ENCODE results near the gene METTL22.

Gene METTL22

DNA sequence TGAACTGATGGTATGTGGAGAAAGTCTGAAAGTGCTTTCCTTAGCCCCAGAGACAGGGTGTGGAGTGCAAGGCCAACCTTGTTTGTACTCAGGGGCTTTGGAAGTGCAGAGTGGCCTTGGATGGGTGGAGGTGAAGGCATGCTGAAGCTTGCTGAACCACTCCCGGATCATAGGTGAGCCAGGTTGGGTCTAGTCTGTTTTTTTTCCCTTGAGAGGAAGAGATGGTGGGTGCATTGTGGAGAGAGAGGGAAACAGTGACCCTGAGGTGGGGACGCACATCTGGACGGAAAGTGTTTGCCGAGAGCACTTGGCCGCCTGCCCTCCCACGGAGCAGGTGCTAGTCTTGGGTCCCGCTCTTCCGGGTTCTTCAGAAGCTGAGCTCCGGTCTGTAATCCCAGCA is 65.4 kb downstream of the METTL22 start:
- no peak overlapping the region for H3K27ac ChIP-seq (replicated peaks; ENCODE audit: low read length)
- no peak overlapping the region for H3K9ac ChIP-seq (ENCODE audit: low read depth, low read length, poor library complexity)
- no peak overlapping the region for H3K23ac ChIP-seq (ENCODE audit: low read depth, low read length, poor library complexity)
- H4K8ac ChIP-seq (ENCODE audit: low read depth, low read length), result no peak overlapping the region
- no peak overlapping the region for H2BK120ac ChIP-seq (ENCODE audit: low read depth, low read length)
- DNase-seq (ENCODE audit: low spot score), result no peak
- no peak overlapping the region for H2AK5ac ChIP-seq (ENCODE audit: low read depth, low read length)
- peaks cover 7 to 12% of the 10 kb centered on the region in 2 donors for H3K4me1 ChIP-seq (ENCODE audit: control insufficient read depth in 2 of 2, insufficient read depth in 1 of 2, low read depth in 1 of 2, low read length in 2 of 2)
- H2BK15ac ChIP-seq (ENCODE audit: low read length), result no peak overlapping the region
- WGBS, 2 donors (ENCODE audit: extremely low coverage in 2 of 2, insufficient read length in 2 of 2, insufficient replicate concordance in 1 of 2), result no CpG with 5 or more reads among the region's 9 CpGs
- H3K4ac ChIP-seq (ENCODE audit: low read length), result no peak overlapping the region
- H2AFZ ChIP-seq (ENCODE audit: low read length), result no peak overlapping the region
- no peak overlapping the region for H2BK5ac ChIP-seq (ENCODE audit: low read length)
- no peak overlapping the region for H4K91ac ChIP-seq (ENCODE audit: low read depth, low read length, poor library complexity)
- H3K79me1 ChIP-seq (ENCODE audit: low read depth, low read length), result no peaks in the 10 kb centered on the region
- no peak overlapping the region for H3K4me2 ChIP-seq (ENCODE audit: insufficient read depth, low read length, poor library complexity, severe bottlenecking)
- H3K27me3 ChIP-seq (ENCODE audit: control insufficient read depth in 3 of 3, insufficient read depth in 3 of 3, low read depth in 1 of 3, low read length in 3 of 3), result peaks cover 0 to 26% (median 0%) of the 10 kb centered on the region in 3 experiments
- H3K14ac ChIP-seq (ENCODE audit: low read length), result no peak overlapping the region
- no peak overlapping the region for H2BK12ac ChIP-seq (ENCODE audit: low read length)
- H3K4me3 ChIP-seq (ENCODE audit: low read length in 2 of 2), result no peak overlapping the region
- no peaks in the 10 kb centered on the region for H3K36me3 ChIP-seq (replicated peaks in 1 of 2; ENCODE audit: control insufficient read depth in 2 of 2, insufficient read depth in 2 of 2, low read length in 2 of 2)
- H3K9me3 ChIP-seq (replicated peaks in 1 of 2; ENCODE audit: control insufficient read depth in 2 of 2, insufficient read depth in 1 of 2, low read depth in 1 of 2, low read length in 2 of 2), result peaks cover 7 to 15% of the 10 kb centered on the region in 2 donors
- no peak overlapping the region for H3K18ac ChIP-seq (ENCODE audit: low read length)

DNA sequence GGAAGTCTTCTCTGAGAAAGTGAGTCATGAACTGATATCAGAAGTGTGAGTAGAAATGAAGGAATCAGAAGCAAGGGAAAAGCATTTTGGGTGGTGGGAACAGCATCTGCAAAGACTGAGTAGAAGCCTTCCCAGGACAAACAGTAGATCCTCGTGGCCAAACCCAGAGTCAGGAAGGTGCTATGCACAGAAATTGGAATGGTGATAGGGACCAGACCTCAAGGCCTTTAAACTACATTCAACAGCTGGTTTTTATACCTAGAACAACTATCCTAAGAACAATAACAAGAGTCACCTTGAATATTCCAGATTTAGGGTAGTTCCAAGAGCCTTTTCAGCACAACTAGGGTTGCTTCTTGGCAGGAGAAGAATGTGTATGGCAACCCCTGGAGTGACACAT is 68.2 kb downstream of the METTL22 start:
- Histone ChIP-seq H3K36me3 (replicated peaks in 1 of 2; ENCODE audit: control insufficient read depth in 2 of 2, insufficient read depth in 2 of 2, low read length in 2 of 2) (no peaks in the 10 kb centered on the region), H3K9ac (ENCODE audit: low read depth, low read length, poor library complexity) (no peak overlapping the region), H2BK120ac (ENCODE audit: low read depth, low read length) (no peak overlapping the region), H3K4me2 (ENCODE audit: insufficient read depth, low read length, poor library complexity, severe bottlenecking) (no peak overlapping the region), H3K23ac (ENCODE audit: low read depth, low read length, poor library complexity) (no peak overlapping the region), H3K79me1 (ENCODE audit: low read depth, low read length) (no peaks in the 10 kb centered on the region), H3K4ac (ENCODE audit: low read length) (no peak overlapping the region), H2AFZ (ENCODE audit: low read length) (no peak overlapping the region), H3K4me1 (ENCODE audit: control insufficient read depth in 2 of 2, insufficient read depth in 1 of 2, low read depth in 1 of 2, low read length in 2 of 2) (peaks cover 7 to 15% of the 10 kb centered on the region in 2 donors), H2BK12ac (ENCODE audit: low read length) (no peak overlapping the region), H3K14ac (ENCODE audit: low read length) (no peak overlapping the region), H2BK15ac (ENCODE audit: low read length) (no peak overlapping the region), H3K9me3 (replicated peaks in 1 of 2; ENCODE audit: control insufficient read depth in 2 of 2, insufficient read depth in 1 of 2, low read depth in 1 of 2, low read length in 2 of 2) (peaks cover 7 to 15% of the 10 kb centered on the region in 2 donors), H3K27me3 (ENCODE audit: control insufficient read depth in 3 of 3, insufficient read depth in 3 of 3, low read depth in 1 of 3, low read length in 3 of 3) (peaks cover 0 to 16% (median 0%) of the 10 kb centered on the region in 3 experiments), H3K18ac (ENCODE audit: low read length) (no peak overlapping the region), H4K8ac (ENCODE audit: low read depth, low read length) (no peak overlapping the region), H3K4me3 (ENCODE audit: low read length in 2 of 2) (no peak overlapping the region), H4K91ac (ENCODE audit: low read depth, low read length, poor library complexity) (no peak overlapping the region), H3K27ac (replicated peaks; ENCODE audit: low read length) (no peak overlapping the region), H2BK5ac (ENCODE audit: low read length) (no peak overlapping the region), H2AK5ac (ENCODE audit: low read depth, low read length) (no peak overlapping the region)
- no CpG with 5 or more reads among the region's 1 CpG for WGBS, 2 donors (ENCODE audit: extremely low coverage in 2 of 2, insufficient read length in 2 of 2, insufficient replicate concordance in 1 of 2)
- DNase-seq (ENCODE audit: low spot score), result no peak

DNA sequence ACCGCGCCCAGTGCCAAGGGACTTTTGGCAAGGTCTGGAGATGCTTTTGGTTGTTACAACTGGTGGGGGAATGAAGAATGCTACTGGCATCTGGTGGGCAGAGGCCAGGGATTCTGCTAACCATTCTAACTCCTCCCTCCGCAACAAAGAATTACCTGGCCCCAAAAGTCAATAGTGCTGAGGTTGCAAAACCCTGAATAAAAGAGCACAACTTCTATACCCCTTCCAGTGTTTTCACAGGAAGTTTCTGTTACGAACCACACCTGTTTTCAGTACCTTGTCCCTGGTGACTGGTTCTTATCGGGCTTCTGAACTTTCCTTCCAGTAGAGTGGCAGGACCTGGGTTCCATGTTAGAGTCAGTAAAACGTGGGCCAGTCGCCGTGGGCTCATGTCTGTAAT is 70.2 kb downstream of the METTL22 start:
- Histone ChIP-seq H2BK15ac (ENCODE audit: low read length) (no peak overlapping the region), H4K91ac (ENCODE audit: low read depth, low read length, poor library complexity) (no peak overlapping the region), H4K8ac (ENCODE audit: low read depth, low read length) (no peak overlapping the region), H2BK12ac (ENCODE audit: low read length) (no peak overlapping the region), H3K27ac (replicated peaks; ENCODE audit: low read length) (no peak overlapping the region), H3K23ac (ENCODE audit: low read depth, low read length, poor library complexity) (no peak overlapping the region), H3K79me1 (ENCODE audit: low read depth, low read length) (no peaks in the 10 kb centered on the region), H3K4me1 (ENCODE audit: control insufficient read depth in 2 of 2, insufficient read depth in 1 of 2, low read depth in 1 of 2, low read length in 2 of 2) (peaks cover 0 to 13% of the 10 kb centered on the region in 2 donors), H3K27me3 (ENCODE audit: control insufficient read depth in 3 of 3, insufficient read depth in 3 of 3, low read depth in 1 of 3, low read length in 3 of 3) (peaks cover 0 to 9% (median 0%) of the 10 kb centered on the region in 3 experiments), H3K4me2 (ENCODE audit: insufficient read depth, low read length, poor library complexity, severe bottlenecking) (no peak overlapping the region), H2AK5ac (ENCODE audit: low read depth, low read length) (no peak overlapping the region), H2BK5ac (ENCODE audit: low read length) (no peak overlapping the region), H2AFZ (ENCODE audit: low read length) (no peak overlapping the region), H3K9me3 (replicated peaks in 1 of 2; ENCODE audit: control insufficient read depth in 2 of 2, insufficient read depth in 1 of 2, low read depth in 1 of 2, low read length in 2 of 2) (peaks cover 7 to 15% of the 10 kb centered on the region in 2 donors), H3K18ac (ENCODE audit: low read length) (no peak overlapping the region), H2BK120ac (ENCODE audit: low read depth, low read length) (no peak overlapping the region), H3K9ac (ENCODE audit: low read depth, low read length, poor library complexity) (no peak overlapping the region), H3K4ac (ENCODE audit: low read length) (no peak overlapping the region), H3K36me3 (replicated peaks in 1 of 2; ENCODE audit: control insufficient read depth in 2 of 2, insufficient read depth in 2 of 2, low read length in 2 of 2) (no peaks in the 10 kb centered on the region), H3K4me3 (ENCODE audit: low read length in 2 of 2) (no peak overlapping the region), H3K14ac (ENCODE audit: low read length) (no peak overlapping the region)
- no CpG with 5 or more reads among the region's 8 CpGs for WGBS, 2 donors (ENCODE audit: extremely low coverage in 2 of 2, insufficient read length in 2 of 2, insufficient replicate concordance in 1 of 2)
- DNase-seq (ENCODE audit: low spot score), result no peak

DNA sequence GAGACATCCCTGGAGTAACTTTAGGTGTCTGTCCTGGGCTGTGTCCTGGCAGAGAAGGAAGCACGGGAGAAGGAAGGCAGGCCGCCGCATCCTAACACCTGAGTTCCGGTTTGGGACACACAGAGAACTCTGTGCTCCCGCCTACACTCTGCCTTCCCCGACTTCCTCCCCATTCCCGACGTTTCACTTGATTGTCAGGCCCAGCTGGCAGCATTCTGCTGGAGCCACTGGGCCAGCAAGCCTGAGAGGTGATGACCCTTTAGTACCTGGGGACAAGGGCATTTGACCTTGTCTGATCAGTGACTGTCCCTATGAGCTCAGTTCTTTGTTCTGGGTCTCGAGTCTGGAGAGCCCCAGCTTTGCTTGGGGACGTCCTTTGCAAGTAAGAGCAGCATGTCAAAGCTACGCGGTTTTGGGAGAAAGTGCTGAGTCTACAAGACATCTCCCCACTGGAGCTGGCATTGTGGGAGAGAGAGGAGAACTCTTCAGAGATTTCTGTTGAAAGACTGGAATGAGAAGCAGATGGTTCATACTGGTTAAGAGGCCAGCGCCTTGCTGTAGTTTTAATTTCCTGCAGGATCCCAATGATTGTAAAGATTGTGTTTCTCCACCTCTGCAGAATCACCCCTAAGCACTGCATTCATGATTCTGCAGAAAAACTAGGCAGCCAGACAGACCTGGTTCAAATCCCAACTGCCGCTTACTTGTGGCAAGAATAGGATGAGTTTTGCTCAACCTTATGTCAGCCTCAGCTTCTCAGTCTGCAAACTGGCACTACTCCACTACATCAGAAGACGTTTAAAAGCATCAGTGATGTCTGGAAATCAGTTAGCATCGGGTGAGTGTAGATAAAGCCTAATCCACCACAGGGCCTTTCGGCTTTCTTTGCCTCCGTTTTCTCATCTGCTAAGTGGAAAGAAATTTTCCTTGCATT is 73.6 kb downstream of the METTL22 start:
- Histone ChIP-seq H3K79me1 (ENCODE audit: low read depth, low read length) (no peaks in the 10 kb centered on the region), H3K23ac (ENCODE audit: low read depth, low read length, poor library complexity) (no peak overlapping the region), H3K36me3 (replicated peaks in 1 of 2; ENCODE audit: control insufficient read depth in 2 of 2, insufficient read depth in 2 of 2, low read length in 2 of 2) (no peaks in the 10 kb centered on the region), H3K9ac (ENCODE audit: low read depth, low read length, poor library complexity) (no peak overlapping the region), H3K18ac (ENCODE audit: low read length) (no peak overlapping the region), H2AK5ac (ENCODE audit: low read depth, low read length) (no peak overlapping the region), H3K4ac (ENCODE audit: low read length) (no peak overlapping the region), H3K4me3 (ENCODE audit: low read length in 2 of 2) (no peak overlapping the region), H3K9me3 (replicated peaks in 1 of 2; ENCODE audit: control insufficient read depth in 2 of 2, insufficient read depth in 1 of 2, low read depth in 1 of 2, low read length in 2 of 2) (peaks cover 0 to 5% of the 10 kb centered on the region in 2 donors), H3K27ac (replicated peaks; ENCODE audit: low read length) (no peak overlapping the region), H4K91ac (ENCODE audit: low read depth, low read length, poor library complexity) (no peak overlapping the region), H3K14ac (ENCODE audit: low read length) (no peak overlapping the region), H2BK15ac (ENCODE audit: low read length) (no peak overlapping the region), H3K4me1 (ENCODE audit: control insufficient read depth in 2 of 2, insufficient read depth in 1 of 2, low read depth in 1 of 2, low read length in 2 of 2) (peaks cover 0 to 12% of the 10 kb centered on the region in 2 donors), H3K4me2 (ENCODE audit: insufficient read depth, low read length, poor library complexity, severe bottlenecking) (no peak overlapping the region), H4K8ac (ENCODE audit: low read depth, low read length) (no peak overlapping the region), H2BK120ac (ENCODE audit: low read depth, low read length) (no peak overlapping the region), H3K27me3 (ENCODE audit: control insufficient read depth in 3 of 3, insufficient read depth in 3 of 3, low read depth in 1 of 3, low read length in 3 of 3) (no peaks in the 10 kb centered on the region), H2AFZ (ENCODE audit: low read length) (peak overlapping the region; percentile 68), H2BK5ac (ENCODE audit: low read length) (no peak overlapping the region), H2BK12ac (ENCODE audit: low read length) (no peak overlapping the region)
- no peak for DNase-seq (ENCODE audit: low spot score)
- WGBS, 2 donors (ENCODE audit: extremely low coverage in 2 of 2, insufficient read length in 2 of 2, insufficient replicate concordance in 1 of 2), result no CpG with 5 or more reads among the region's 18 CpGs

Measured in neuronal stem cell (in vitro differentiated cells).